Gastrocnemius medialis (tissue), 4 donors: ENCODE data around the gene ATIC.

Experiments
- CTCF ChIP-seq, 5 experiments: fragments of 450-650 bp in 3 of 5; fragments of 200-600 bp in 2 of 5; sonication (generic) in 2 of 5; IDR thresholded peaks in 4 of 5; conservative IDR thresholded peaks in 1 of 5; 1 replicate in 4 of 5; 2 replicates in 1 of 5; pipeline ENCODE4 v1.5.1; 2016 to 2019; ENCODE audit warnings: antibody characterized with exemption in 5 of 5, mild to moderate bottlenecking in 3 of 5, moderate library complexity in 3 of 5
- POLR2A ChIP-seq, 2 donors: fragments of 450-650 bp; IDR thresholded peaks; one replicate each; pipeline ENCODE4 v1.6.1; 2017; ENCODE audit warnings: antibody characterized with exemption in 2 of 2, mild to moderate bottlenecking in 2 of 2, moderate library complexity in 2 of 2

GRCh38 chr2:215360596-215360995 is 48.7 kb downstream of the ATIC start:
- TF ChIP-seq CTCF (IDR thresholded peaks at IDR 0.05 in 4 of 5, conservative IDR thresholded peaks at IDR 0.05 in 1 of 5) (no peak), POLR2A (IDR thresholded peaks at IDR 0.05) (no peak)
